ENCODE measurements around the gene PEX7. TPM values are rescaled to one million over a fixed set of nuclear protein-coding genes. Genes with fewer than 3 reads are reported as not detected.

PEX7 gene
- total and polyA plus RNA-seq, 10 of the 15 experiments (the other 5 are each of a cell fraction or from before 2014, with no cell fraction given): 0.58 to 12.4 (median 8.8) TPM

DNA sequence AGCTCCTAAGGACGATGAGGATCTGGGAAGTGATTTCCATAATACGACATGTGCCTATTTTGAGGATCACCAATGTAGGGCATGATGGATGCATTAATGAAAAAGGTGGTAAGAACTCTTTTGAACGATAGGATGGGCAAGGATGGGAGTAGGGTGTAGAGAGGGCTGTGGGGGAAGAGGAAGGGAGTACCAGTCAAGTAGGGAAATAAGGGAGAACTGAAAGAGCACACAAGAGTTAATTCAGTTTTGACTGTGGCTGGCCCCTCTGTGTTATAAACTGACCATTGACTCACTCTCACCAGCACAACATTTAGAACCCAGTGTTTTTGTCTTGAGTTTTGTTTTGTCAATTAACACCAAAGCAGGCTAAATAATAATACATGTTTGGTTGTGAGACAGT lies 132.7 kb downstream of the PEX7 start:
- DNase-seq (ENCODE audit: low read depth, low spot score) (no peak), ATAC-seq (peak; percentile 36; the same call in 2 of the 3 replicates), FAIRE-seq (no peak)
- RAD21 ChIA-PET (ENCODE audit: unreplicated experiment): no interaction called here
- H2AFZ ChIP-seq (ENCODE audit: control insufficient read depth, low read depth, low read length): no peak overlapping the region
- no peak overlapping the region for H3K9ac ChIP-seq (ENCODE audit: control insufficient read depth, insufficient read depth, low read length)
- SMC1A ChIA-PET (ENCODE audit: uncharacterized antibody, unreplicated experiment): no interaction called here
- no peaks in the 10 kb centered on the region for H3K9me3 ChIP-seq (replicated peaks; ENCODE audit: control insufficient read depth, insufficient read depth, low read length)
- CTCF ChIA-PET: interaction anchor here (1.1 to 1.6 kb wide), 2 partner anchors 10 to 622 kb away, joined by 3 to 4 read pairs; no protein-coding TSS in a partner anchor
- no peaks in the 10 kb centered on the region for H3K79me2 ChIP-seq (ENCODE audit: control insufficient read depth, insufficient read depth, low read length)
- TF ChIP-seq, protein P1, sequence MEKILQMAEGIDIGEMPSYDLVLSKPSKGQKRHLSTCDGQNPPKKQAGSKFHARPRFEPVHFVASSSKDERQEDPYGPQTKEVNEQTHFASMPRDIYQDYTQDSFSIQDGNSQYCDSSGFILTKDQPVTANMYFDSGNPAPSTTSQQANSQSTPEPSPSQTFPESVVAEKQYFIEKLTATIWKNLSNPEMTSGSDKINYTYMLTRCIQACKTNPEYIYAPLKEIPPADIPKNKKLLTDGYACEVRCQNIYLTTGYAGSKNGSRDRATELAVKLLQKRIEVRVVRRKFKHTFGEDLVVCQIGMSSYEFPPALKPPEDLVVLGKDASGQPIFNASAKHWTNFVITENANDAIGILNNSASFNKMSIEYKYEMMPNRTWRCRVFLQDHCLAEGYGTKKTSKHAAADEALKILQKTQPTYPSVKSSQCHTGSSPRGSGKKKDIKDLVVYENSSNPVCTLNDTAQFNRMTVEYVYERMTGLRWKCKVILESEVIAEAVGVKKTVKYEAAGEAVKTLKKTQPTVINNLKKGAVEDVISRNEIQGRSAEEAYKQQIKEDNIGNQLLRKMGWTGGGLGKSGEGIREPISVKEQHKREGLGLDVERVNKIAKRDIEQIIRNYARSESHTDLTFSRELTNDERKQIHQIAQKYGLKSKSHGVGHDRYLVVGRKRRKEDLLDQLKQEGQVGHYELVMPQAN (conservative IDR thresholded peaks at IDR 0.05): no peak
- no peak for TF ChIP-seq ZNF217 (IDR thresholded peaks at IDR 0.05)
- TF ChIP-seq MTA3 (IDR thresholded peaks at IDR 0.05; ENCODE audit: borderline replicate concordance, low read length): no peak
- no peak for TF ChIP-seq ZBED1 (IDR thresholded peaks at IDR 0.05; ENCODE audit: borderline replicate concordance)
- no peak for TF ChIP-seq RCOR1 (conservative IDR thresholded peaks at IDR 0.05; ENCODE audit: low read depth, low read length)
- no peak for TF ChIP-seq MYC (IDR thresholded peaks at IDR 0.05; ENCODE audit: insufficient read depth, insufficient read length, insufficient replicate concordance, low read length, severe bottlenecking)
- no peak for TF ChIP-seq NR2C1 (IDR thresholded peaks at IDR 0.05)
- TF ChIP-seq TBL1XR1 (IDR thresholded peaks at IDR 0.05; ENCODE audit: low read depth, low read length): no peak
- no peak for TF ChIP-seq BHLHE40 (IDR thresholded peaks at IDR 0.05; ENCODE audit: borderline replicate concordance in 1 of 2, low read depth in 2 of 2, low read length in 1 of 2)
- no peak for TF ChIP-seq BCL11A (IDR thresholded peaks at IDR 0.05; ENCODE audit: low read depth, low read length)
- 59% methylated on average over 3 of the region's 3 CpGs for WGBS (ENCODE audit: insufficient coverage, insufficient replicate concordance, low lambda C conversion rate, missing lambda C conversion rate)
- no peaks in the 10 kb centered on the region for H4K20me1 ChIP-seq (ENCODE audit: control insufficient read depth, insufficient read depth)
- POLR2A ChIA-PET: no interaction called here
- H3K4me2 ChIP-seq (ENCODE audit: control insufficient read depth, insufficient read depth): no peak overlapping the region
- H3K27me3 ChIP-seq (replicated peaks in 1 of 2; ENCODE audit: control insufficient read depth in 2 of 2, insufficient read depth in 2 of 2, low read length in 1 of 2): no peaks in the 10 kb centered on the region; a peak in 2 of 4 replicates
- H3K27ac ChIP-seq (ENCODE audit: control insufficient read depth, insufficient read depth): no peak overlapping the region
- no peaks in the 10 kb centered on the region for H3K36me3 ChIP-seq (ENCODE audit: control insufficient read depth in 2 of 2, insufficient read depth in 2 of 2, low read length in 1 of 2)
- H3K4me1 ChIP-seq (ENCODE audit: control insufficient read depth, insufficient read depth, low read length): peaks cover 4% of the 10 kb centered on the region; the same call in 1 of the 2 replicates
- intact Hi-C loops (cut with micrococcal nuclease; ENCODE audit: unreplicated experiment) (no loop called here), in situ Hi-C loops (cut with MboI) (no loop called here)
- no TSS peak for BruUV-seq (replicated peaks)
- no peak overlapping the region for H3K4me3 ChIP-seq
